NCI-H1092 (cell line): ENCODE measurements around the gene AAR2.

Experiments
- DNase-seq: peaks from one replicate; lab custom pipeline; 2025; lab: John Stamatoyannopoulos, UW

AAR2 gene

DNA sequence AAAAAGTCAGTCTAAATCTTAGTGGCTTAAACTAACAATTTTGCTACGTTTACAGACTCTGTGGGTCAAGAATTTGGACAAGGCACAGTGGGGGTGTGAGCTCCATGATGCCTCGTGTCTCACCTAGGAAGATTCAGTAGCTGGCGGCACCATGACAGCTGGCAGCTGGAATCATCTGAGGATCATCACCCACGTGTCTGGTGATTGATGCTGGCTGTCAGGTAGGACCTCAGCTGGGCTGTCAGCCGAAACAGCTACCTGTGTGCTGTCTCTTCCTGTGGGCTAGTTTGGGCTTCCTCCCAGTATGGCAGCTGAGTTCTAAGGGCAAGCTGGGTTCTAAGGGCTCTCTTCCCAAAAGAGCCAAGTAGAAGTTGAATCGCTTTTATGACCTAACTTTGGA, 43.5 kb downstream of the AAR2 start:
- no peak for DNase-seq

DNA sequence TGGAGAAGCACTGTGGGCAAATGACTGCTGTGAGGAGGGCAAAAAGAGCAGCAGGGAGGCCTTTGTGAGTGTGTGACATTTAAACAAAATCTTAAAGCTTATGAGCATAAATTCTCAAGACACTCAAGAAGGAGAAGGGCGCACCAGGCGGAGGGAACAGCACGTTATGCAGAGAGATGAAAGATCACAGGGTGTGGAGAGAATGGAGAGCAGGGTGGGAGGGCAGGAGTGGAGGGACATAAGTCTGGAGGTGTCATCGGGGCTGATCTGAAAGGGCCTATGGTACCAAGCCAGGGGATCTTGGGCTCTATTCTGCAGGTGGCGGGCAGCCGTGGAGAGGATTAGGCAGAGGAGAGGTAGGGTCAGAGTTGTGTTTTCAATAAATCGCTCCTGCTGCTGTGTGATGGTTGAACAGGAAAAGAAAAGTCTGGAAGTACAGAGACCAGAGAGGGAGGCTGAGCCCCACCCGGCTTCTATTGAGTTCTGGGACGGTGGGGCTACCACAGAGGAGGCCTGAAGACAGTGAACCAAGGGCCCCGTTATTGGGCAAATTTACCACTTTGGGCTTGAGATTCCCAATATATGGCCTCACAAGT, 45.6 kb downstream of the AAR2 start:
- no peak for DNase-seq

DNA sequence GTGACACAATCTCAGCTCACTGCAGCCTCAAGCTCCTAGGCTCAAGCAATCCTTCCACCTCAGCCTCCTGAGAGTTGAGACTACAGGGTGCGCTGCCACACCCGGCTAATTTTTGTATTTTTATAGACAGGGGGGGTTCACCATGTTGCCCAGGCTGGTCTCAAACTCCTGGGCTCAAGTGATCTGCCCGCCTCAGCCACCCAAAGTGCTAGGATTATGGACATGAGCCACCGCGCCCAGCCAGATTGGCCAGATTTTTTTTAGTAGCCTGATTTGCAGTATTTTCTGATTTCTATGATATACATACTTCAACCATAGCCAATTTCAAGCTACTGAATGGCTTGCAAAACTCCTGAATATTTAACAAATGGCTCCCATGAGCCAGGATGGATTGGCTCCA, 48.5 kb downstream of the AAR2 start:
- DNase-seq: no peak

DNA sequence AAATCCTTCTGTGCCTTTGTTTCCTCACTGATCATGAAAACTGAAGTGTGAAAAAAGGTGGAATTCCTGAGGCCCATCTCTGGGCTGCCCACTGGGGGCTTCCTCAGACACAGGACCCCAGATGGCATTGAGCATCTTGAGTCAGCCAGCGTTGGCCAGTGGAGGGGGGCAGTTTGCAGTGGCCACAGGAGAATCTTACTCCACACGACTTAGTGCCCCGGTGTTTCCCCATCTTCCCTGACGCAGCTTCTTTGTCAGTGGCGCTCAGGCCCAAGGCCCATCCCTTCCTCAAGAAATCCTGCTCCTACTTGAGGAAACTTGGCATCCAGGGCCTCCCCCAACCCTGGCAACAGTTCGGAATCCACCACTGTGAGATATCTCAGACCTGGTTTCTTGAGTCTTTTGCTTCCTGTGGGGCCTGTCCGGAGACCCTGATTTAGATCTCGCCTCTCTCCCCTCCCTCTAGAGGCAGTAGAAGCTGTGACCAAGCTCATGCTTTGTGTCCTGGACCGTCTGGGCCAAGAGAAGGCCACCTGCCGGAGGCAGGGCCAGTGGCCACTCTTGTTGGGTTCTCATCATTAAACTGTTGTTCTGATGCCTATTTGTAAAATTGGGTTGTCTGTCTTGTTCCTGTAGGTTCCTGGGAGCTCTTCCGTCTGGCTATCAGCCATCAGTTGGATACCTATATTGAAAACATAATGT, 49.6 kb downstream of the AAR2 start:
- DNase-seq: no peak

DNA sequence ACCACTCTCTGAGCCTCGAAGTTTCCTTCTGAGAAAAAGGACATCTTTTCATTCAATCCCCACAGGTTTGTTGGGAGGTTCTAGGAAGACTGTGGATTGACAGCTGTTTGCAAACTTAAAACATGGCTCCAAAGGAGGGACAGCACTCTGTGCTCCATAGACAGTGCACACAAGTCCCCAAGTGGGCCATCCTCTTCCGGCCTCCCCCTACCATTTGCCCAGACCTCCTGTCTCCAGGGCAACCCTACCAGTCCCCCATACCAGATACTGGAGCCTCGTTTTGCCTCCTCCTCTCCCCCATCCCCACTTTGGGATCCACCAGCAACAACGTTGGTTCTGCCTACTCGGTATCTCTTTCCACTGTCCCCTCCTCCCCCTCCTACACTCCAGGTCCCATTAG, 61.4 kb downstream of the AAR2 start:
- no peak for DNase-seq

DNA sequence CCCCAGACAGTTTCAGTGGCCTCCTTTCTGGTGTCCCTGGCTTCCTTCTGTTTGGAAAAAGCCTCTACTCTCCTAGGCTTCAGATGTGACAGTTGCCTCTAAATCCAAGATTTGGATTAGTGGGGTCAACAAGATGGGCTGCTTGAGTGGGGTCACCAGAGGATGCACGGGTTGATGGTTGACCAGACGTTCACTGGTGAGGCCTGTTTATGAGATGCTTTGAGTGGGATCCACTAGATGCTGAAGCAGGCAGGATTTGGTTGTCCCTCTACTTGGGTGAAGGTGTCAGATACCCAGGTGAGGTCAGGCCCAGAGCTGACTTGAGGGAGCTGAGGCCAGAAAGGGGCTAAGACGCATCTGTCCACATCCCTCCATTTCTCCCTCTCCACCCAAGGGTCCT, 61.8 kb downstream of the AAR2 start:
- no peak for DNase-seq

DNA sequence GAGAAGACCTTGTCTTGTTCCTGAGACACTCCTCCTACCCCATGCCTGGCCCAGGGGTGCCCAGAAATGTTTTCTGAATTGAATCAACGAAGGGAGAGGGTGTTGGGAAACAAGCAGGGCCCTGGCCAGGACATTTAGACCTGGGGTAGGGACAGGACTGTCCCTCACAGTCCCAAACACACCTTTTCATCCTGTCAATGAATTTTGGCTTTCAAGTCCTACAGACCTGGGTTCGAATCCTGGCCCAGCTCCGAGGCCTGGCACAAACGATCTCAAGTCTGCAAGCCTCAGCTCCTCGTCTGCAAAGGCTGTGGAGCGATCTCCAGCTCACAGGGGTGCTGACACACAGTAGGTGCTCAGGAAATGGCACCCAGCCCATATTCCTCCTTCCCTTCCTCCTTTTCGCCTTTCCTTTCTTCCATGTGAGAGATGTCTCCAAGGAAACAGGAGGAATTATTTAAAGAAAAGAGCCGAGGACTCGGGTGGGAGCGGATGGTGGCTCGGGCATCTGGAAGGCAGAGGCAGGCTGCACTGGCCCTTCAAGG, 62.6 kb downstream of the AAR2 start:
- DNase-seq: no peak

DNA sequence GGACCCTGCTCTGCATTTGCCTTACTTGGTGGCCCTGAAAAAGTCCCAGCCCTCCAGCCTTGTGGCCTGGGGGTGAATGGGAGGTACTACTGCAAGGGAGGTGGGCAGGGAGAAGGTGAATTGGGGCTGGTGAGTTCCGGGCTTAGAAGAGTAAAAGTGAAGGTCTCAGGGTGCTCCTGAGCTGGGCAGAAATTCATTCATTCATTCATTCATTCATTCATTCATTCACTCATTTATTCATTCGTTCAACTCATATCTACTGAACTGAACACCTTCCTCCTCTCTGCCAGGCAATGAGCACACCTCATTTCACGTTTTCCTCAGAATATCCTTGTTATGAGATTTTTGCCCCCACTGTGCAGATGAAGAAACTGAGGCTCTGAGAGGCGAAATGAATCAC, 63.2 kb downstream of the AAR2 start:
- DNase-seq: no peak

DNA sequence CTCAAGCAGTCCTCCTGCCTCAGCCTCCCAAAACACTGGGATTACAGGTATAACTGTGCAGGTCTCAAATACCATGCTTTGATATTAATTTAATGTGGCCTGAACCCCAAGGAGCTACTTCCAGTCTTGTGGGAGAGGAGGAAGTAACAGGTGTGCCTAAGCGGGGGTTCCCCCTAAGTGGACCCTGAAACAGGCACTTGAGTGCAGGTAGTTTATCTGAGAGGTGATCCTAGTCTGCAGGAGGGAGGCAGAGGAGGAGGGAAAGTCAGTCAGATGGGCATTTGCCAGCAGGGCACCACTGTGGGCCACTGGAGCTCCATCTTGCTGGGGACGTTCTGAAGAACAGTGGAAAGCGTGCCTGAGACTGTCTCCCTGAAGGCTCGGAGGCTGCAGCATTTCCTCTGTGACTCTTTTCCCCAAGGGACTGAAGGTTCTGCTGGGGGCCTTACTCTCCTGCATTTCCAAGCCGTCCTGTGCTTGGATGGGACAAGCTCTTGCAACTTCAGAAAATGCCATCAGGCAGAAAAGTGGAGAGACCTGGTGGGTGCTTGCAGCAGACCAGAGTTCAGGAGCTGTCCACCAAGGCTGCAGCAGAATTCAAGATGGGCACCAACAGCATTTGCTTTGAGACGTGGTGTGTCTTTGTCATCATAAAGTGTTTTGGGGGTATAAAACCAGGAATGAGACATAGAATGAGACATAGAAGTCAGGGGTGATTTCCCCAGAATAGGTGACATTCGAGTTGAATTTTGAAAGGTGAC, 65.3 kb downstream of the AAR2 start:
- DNase-seq: no peak

DNA sequence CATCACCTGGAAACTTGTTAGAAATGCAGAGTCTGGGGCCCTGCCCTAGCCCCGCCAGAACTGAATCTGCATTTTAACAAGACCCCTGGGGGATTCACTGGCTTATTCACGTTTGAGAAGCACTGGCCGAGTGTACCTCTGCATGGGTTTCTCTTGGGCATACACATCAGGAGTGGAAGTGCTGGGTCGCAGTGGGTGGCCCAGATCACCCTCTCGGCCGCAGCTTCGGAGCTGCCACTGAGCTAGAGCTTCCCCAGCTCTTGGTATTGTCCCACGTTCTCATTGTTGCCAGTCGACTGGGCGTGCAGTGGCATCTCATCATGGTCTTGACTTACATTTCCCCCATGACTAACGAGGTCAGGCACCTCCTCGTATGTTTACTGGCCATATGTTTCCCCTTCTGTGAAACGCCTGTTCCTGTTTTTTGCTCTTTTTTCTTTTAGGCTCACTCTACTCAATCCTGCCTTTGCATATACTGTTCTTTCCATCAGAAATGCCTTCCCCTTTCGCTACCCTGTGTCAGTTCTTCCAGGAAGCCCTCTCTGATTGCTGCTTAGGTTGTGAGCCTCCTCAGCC, 66.8 kb downstream of the AAR2 start:
- no peak for DNase-seq

DNA sequence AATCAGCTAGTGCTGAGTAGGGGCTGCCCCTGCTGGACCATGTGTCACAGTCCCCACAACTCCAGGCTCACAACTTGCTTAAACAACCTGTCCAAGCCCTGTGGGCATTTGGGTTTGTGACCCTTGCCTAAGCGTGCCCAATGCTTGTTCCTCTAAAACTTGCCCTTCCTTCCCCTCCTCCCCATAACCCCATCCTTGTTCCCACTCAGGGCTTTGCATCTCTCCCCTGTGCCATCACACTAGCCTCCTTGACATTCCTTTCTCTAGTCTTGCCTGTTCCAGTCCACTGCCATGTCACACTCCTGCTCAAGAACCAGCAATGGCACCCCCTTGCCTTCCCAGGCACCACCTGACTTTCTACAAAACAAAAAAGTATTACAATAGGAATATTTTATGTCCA, 67.6 kb downstream of the AAR2 start:
- DNase-seq: no peak

DNA sequence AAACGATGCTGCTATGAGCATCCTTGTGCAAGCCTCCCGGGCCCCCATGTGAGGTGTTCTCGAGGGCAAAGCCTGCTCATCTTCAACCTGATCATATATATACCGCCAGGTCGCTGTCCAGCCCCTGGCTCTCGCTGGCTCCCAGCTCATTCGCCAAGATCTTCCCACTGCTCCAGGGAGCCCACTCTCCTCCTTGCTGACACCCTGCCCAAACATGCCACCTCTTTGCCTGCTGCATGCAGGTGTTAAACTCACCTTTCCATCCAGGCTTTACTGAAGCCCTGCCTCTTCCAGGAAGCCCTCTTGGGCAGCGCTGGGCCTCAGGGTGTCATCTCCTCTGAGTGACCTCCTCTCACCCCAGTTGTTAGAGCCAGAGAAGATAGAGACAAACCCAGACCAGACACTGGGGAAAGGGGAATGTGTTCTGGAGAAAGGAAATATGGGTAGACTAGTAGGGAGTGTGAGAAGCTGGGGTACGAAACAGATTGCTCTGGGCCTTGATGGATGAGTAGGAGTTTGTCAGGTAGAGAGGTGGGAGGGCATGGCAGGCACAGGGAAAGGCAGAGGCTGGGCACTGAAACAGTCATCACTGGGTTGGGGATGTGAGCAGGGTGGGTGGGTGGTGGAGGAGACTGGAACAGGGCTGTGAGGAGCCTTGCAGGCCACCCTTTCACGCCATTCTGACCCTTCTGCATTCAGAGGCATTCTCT, 68.7 kb downstream of the AAR2 start:
- no peak for DNase-seq

DNA sequence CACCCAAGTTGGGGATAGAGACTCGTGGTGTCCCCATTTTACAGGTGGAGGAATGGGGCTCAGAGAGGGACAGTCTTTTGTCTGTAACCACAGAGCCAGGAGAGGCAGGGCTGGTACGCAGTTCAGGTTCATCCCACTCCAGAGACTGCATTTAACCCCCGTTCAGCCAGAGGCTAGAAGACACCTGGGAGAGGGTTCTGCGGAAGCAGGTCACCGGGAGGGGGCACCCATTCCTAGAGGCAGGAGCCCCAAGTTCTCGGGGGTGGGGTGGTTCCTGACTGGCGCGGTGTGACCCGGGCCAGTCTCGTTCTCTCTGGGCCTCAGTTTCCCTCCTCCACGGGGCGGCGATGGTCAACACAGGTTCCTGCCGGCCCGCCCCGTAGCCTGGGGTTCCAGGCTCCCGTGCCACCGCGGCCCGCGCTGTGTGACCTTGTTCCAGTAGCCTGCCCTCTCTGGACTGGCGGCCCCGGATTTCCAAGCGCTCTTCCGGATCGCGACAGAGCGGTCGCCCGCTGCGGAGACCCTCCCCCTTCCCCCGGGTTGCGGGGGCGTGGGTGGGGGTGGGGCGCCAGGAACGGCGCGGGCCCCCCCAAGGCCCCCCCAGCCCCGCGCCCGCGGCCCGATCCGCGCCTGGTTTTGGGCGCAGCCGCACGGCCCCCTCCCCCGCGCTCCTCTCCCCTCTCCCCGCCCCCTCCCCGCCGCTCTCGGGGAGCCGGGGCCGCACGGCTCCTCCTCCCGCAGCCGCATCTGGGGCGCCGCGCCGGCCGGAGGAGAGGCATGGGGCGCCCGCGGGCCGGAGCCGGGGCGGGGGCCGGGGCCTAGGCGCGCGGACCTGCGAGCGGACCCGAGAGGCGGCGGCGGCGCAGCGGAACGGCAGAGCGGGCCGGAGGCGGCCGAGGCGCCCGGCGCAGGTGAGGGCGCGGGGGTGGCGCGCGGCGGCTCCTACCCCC, 69.6 kb downstream of the AAR2 start, which contains the start of gene DLGAP4:
Gene DLGAP4 (plus strand): TSS at position 738 of the 950 bp plus-strand sequence. CDS start 125,379 bp downstream, outside the sequence.
- no peak for DNase-seq
